Pericardium fibroblast (primary cell): Measurements from ENCODE around the gene STN1. TPM values are rescaled to one million over a fixed set of nuclear protein-coding genes. Genes with fewer than 3 reads are reported as not detected.

ENCODE experiments used
- total RNA-seq: library from RNA; depleted of rRNA; stranded (reverse); fragments of >200 nt; gene quantifications from 2 replicates; pipeline ENCODE4 v1.2.3, GENCODE V29; 2015

STN1 gene
- total RNA-seq = 17.9 and 18.7 TPM in 2 replicates

GRCh38 chr10:103918053-103918846, at the start of gene STN1:
TSS of gene STN1 (minus strand) at chr10:103918184. CDS start at chr10:103917594, 590 bp downstream.

GRCh38 chr10:103966671-103967447, 48.9 kb upstream of the STN1 start, which contains the start of gene SLK:
TSS of gene SLK (plus strand) at chr10:103967140. CDS start at chr10:103967746, 606 bp downstream.

GRCh38 chr10:103855424-103855823, 62.6 kb downstream of the STN1 start, which contains the start of gene SH3PXD2A:
TSS of gene SH3PXD2A (minus strand) at chr10:103855576. CDS start at chr10:103855266, 310 bp downstream.

Other genes with a start within 250 kb of the STN1 start
- 25.2 and 54.0 TPM in 2 replicates for gene SH3PXD2A, start 62.6 kb downstream of the STN1 start, total RNA-seq
- 23.8 and 34.3 TPM in 2 replicates for gene SLK, start 49.0 kb upstream of the STN1 start, total RNA-seq
- gene COL17A1, start 167.7 kb upstream of the STN1 start, total RNA-seq = 0.23 TPM in 1 of 2 replicates, not detected in the other
- gene SFR1, start 204.0 kb upstream of the STN1 start, total RNA-seq = 4.1 and 4.4 TPM in 2 replicates